Stimulated activated naive CD4-positive, alpha-beta T cell treated with Interleukin-2 at 50 U/mL for 16 hours (primary cell): ENCODE results near the gene CRYBG1.
"Not testable (repeated sequence)": the region's sequence is repeated elsewhere in the genome, so short reads cannot be mapped to it uniquely, and the experiment has no call there.

ENCODE experiments used
- DNase-seq: peaks from one replicate; lab custom pipeline; 2025; lab: John Stamatoyannopoulos, UW

CRYBG1 gene

GRCh38 chr6:106527979-106528378, 167.5 kb downstream of the CRYBG1 start:
- no peak for DNase-seq

GRCh38 chr6:106528521-106528920, 168.0 kb downstream of the CRYBG1 start:
- DNase-seq: no peak

- no peak for DNase-seq
Observed at GRCh38 chr6:106529438-106529837, 168.9 kb downstream of the CRYBG1 start.

GRCh38 chr6:106530026-106530425, 169.5 kb downstream of the CRYBG1 start:
- DNase-seq: no peak

GRCh38 chr6:106530502-106530901, 170.0 kb downstream of the CRYBG1 start:
- no peak for DNase-seq

GRCh38 chr6:106533054-106533453, 172.5 kb downstream of the CRYBG1 start:
- no peak for DNase-seq

- DNase-seq: no peak
Observed at GRCh38 chr6:106534004-106534403, 173.5 kb downstream of the CRYBG1 start.

- peak; percentile 40 for DNase-seq
Observed at GRCh38 chr6:106534564-106534982, 174.1 kb downstream of the CRYBG1 start.

- DNase-seq: no peak
Observed at GRCh38 chr6:106535012-106535411, 174.5 kb downstream of the CRYBG1 start.

- DNase-seq: no peak
Observed at GRCh38 chr6:106536357-106536756, 175.8 kb downstream of the CRYBG1 start.

GRCh38 chr6:106536851-106537250, 176.3 kb downstream of the CRYBG1 start:
- DNase-seq: no peak

- no peak for DNase-seq
Observed at GRCh38 chr6:106537662-106538061, 177.1 kb downstream of the CRYBG1 start.

GRCh38 chr6:106538145-106538544, 177.6 kb downstream of the CRYBG1 start:
- no peak for DNase-seq

GRCh38 chr6:106539936-106540335, 179.4 kb downstream of the CRYBG1 start:
- DNase-seq: no peak

- DNase-seq: no peak
Observed at GRCh38 chr6:106540432-106540831, 179.9 kb downstream of the CRYBG1 start.

GRCh38 chr6:106540907-106541306, 180.4 kb downstream of the CRYBG1 start:
- no peak for DNase-seq

- no peak for DNase-seq
Observed at GRCh38 chr6:106546261-106546690, 185.8 kb downstream of the CRYBG1 start.

- DNase-seq: no peak
Observed at GRCh38 chr6:106546691-106547414, 186.3 kb downstream of the CRYBG1 start.

GRCh38 chr6:106547601-106548453, 187.3 kb downstream of the CRYBG1 start:
- no peak for DNase-seq

GRCh38 chr6:106548926-106549455, 188.5 kb downstream of the CRYBG1 start:
- DNase-seq: not testable (repeated sequence)

GRCh38 chr6:106549521-106549920, 189.0 kb downstream of the CRYBG1 start:
- DNase-seq: no peak

GRCh38 chr6:106551155-106551554, 190.6 kb downstream of the CRYBG1 start:
- DNase-seq: no peak

GRCh38 chr6:106553440-106553839, 192.9 kb downstream of the CRYBG1 start:
- DNase-seq: no peak
